Stimulated activated CD4-positive, alpha-beta T cell treated with anti-CD3 and anti-CD28 coated beads, Interleukin-2, amount 100 ng/mL, for 24 hours (primary cell): ENCODE data around the gene TCF15.
A peak's percentile ranks its signal among the peaks of the same experiment; 100 is the strongest.

Experiments used
- DNase-seq, 2 donors: peaks; one replicate each; pipeline ENCODE4 v3.0.0-alpha.2; 2020

Gene TCF15, protein sequence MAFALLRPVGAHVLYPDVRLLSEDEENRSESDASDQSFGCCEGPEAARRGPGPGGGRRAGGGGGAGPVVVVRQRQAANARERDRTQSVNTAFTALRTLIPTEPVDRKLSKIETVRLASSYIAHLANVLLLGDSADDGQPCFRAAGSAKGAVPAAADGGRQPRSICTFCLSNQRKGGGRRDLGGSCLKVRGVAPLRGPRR

DNA sequence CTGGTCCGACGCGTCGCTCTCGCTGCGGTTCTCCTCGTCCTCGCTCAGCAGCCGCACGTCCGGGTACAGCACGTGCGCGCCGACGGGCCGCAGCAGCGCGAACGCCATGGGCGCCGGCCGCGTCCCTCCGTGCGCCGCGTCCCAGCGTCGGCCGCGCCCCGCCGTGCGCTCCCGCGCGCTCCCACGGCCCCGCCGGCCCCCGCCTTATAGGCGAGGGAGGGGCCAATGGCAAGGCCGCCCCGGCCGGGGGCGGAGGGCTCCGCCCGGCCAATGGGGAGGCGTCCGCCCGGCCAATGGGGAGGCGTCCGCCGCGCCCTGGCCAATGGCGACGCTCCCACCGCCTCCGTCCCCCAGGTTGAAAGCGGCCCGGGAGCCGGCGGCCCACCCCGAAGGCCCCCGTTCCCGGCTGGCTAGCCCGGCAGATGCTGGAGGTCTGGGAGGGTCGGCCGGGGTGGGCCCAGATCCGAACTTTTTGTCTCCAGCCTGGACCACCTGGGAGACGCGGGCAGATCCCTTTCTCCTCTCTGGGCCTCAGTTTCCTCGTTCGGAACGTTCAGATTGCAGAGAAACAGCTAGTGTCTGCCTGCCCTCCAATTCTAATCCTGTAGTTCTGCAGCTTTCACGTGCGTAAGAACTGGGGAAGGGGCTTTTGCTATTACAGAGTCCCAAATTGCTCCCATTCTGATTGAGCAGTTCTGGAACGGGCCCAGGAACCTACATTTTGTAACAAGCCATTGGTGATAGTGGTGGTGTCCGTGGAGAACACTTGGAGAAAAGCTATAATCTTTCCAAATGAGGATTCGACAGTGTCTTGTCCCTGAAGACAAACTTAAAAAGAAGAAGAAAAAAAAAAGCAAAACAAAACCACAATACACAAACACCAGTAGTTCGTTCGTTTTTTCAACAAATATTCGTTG is at the start of gene TCF15:
Gene TCF15, minus strand, starts transcription at position 180 of the 917 bp plus-strand sequence. Its CDS starts 72 bp downstream, at position 108.
- peak in 1 of 2 donors; percentile 35 for DNase-seq

DNA sequence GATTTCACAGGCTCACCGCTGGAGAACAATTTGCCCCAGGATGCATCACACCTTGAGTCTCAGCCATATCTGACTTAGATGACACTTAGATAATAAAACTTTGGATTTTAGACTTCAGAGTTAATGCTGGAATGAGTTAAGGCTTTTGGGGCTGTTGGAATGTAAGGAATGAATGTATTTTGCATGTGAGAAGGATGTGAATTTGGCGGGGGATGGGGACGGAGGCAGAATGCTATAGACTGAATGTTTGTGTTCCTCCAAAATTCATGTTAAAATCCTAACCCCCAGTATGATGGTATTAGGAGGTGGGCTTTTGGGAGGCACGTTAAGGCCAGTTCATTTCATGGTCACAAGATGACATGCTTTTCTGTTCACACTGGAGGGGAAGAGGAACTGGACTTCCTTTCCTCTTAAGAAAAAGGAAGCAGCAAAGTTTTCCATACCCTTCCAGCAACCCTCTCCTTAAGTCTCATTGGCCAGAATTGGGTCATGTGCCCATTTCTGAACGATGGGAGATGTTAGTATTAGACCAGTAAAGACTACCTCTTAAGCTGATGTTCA is 48.7 kb upstream of the TCF15 start:
- no peak for DNase-seq

DNA sequence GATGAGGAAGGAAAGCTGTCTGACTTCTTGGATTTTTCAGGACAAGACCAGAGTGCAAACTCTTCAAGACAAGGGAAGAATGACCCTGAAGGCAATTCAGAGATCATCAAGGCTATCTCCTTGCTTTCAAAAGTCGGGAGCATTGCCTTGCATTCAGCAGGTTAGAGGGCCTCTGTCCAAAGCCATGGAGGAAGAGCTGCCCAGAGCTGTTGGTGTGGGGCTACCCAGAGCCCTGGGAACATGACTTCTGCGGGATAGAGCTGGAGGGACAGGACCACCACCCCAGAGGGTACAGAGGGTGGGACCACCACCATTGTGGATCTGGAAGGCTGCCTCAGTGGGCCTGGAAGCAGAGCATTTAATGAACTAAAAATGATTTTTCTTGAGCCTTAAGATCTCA is 48.1 kb upstream of the TCF15 start:
- DNase-seq: no peak

DNA sequence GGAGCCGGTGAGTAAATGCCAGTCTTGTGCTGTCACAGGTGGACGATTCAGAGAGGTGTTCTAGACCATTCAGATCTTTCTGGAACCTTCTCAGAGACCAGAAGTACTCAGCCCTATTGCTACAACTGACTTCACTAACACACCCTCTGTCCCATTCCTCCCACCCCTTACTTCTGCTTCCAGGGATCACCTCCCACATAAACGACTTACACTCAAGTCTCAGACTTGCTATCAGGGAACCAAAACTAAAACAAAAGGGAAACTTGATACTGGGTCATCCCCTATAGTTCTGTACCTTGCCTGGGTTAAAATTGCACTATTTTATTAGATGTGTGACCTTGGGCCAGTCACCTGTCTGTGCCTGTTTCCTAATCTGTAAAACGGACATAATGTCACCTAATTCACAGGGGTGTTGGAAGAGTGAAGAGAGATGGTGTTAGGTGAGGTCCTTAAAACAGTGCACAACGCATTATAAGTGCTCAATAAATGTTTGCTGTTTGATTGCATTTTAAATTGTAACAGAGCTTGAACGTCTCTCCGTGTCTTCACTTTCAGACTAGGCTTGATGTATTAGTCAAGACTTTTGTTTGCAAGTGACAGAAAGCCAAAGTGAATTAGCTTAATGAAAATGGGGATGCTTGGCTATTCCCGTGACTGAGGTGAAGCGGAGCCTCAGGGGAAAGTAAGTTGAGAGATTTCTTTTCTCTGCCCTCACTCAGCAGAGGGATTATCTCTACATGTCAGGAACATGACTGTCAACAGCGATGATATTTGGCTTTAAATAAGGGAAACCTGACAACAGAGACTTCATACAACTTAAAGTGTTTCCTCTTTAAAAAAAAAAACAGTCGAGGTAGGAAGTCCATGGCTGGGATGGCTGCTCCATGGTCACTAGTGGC is 45.9 kb upstream of the TCF15 start:
- DNase-seq: no peak

DNA sequence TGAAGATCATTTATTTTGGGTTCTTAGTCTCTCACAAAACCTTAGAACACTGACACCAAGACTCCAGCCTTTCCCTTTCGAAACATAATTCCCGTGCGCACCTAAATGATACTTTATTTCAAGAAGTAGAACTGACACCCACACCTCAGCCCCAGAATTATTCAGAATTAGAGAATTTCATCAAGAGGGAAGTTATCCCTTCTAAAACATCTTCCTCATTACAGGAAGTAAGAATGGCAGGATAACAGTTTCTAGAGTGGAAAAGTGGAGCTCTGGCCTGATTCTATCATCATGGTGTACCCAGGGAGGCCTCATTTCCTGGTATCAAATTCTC is 44.3 kb upstream of the TCF15 start:
- DNase-seq: no peak

- no peak for DNase-seq
These were observed 43.7 kb upstream of the TCF15 start for GRCh38 chr20:653590-654416.

DNA sequence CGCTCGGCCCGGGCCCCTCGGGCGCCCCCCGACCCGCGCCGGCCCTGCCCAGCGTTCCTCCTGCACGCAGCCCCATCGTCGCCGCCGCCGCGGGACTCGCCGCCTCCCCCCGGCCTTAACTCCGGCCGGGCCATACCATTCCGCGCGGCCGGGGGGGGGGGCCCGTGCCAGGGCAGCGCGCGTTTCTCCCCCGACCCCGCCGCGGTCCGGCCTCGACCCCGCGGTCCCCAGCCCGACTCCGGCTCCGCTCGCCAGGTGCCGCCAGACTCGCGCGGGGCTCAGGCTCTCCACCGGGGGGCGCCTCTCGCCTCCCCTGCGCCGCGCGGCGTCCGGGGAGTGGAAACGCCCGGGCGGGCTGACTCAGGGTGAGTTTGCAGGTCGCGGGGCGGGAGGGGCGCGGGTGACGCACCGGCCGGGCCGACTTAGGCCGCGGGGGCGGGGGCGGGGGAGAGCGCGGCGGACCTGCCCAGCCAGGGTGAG is 43.0 kb upstream of the TCF15 start, which contains the start of gene SRXN1:
Gene SRXN1, minus strand, starts transcription at position 91 of the 480 bp plus-strand sequence. Its CDS starts 15 bp downstream, at position 76.
- peak; percentile 85 to 89 for DNase-seq

GRCh38 chr20:652615-653109 is 42.6 kb upstream of the TCF15 start:
- peak in 1 of 2 donors; percentile 27 for DNase-seq

GRCh38 chr20:651713-652614 is 41.9 kb upstream of the TCF15 start:
- DNase-seq: peak; percentile 20 to 24

- no peak for DNase-seq
These were observed 40.8 kb upstream of the TCF15 start for GRCh38 chr20:650954-651353.

GRCh38 chr20:650281-650680 is 40.2 kb upstream of the TCF15 start:
- DNase-seq: no peak

- no peak for DNase-seq
These were observed 37.4 kb upstream of the TCF15 start for GRCh38 chr20:647479-648019.

DNA sequence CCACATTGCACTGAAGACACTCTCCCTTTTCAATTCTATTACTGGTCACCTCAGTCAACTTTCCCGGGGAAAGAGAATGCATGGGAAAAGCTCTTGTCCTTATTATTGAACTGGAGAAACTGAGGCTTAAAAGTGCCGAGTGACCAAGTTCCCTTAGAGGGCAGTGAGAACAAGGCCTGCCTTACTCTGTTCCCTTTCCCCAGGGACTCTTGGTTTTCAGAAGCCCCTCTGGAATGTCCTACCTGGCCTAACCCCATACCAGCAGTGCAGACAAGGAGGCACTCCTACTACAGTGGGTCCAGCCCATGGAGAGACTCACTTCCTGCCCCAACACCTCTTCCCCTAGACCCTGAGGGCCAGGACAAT is 36.7 kb upstream of the TCF15 start:
- no peak for DNase-seq

- no peak for DNase-seq
These were observed 36.2 kb upstream of the TCF15 start for GRCh38 chr20:646107-646867.

- peak; percentile 75 to 81 for DNase-seq
These were observed 35.4 kb upstream of the TCF15 start for GRCh38 chr20:645318-646106.

GRCh38 chr20:644692-645317 is 34.7 kb upstream of the TCF15 start:
- DNase-seq: no peak

DNA sequence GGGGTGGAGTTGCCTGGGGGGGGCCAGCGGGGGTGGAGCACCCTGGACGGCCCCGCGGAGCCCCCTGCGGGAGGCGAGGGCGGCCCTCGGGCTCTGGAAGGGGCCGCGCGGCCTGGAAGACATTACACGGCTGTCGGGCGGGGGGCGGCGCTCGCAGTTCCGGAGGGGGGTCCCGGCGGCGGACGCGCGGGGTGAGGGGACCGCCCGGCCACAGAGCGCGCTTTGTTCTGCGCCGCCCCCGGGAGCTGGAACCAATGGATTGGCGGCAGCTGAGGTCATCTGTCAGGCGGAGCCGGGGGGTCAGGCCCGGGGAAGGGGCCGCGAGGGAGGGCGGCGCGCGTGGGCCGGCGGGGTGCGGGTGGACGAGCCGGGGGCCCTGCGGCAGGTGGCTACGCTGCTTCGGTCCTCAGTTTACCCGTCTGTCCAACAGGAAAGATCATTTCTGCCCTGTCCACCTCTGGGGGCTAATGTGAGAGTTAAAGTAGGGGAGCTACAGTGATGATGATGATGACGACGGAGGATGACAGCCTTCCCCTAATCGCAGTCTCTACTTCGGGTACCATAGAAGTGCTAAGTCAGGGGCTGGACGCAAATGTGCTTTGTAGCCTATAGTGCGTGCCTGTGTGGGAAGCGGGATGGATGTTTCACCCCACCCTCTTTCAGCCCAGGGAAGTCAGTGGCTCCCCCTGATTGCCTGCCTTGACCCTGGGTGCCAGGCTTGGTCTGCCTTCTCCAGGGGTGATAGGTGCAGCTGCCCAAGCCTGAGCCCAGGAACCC is 32.5 kb upstream of the TCF15 start:
- no peak for DNase-seq
